Natural killer cell (primary cell): ENCODE results near the gene CABP4. TPM values are rescaled to one million over a fixed set of nuclear protein-coding genes. Genes with fewer than 3 reads are reported as not detected.
A peak's percentile ranks its signal among the peaks of the same experiment; 100 is the strongest.

Experiments used
- ATAC-seq, 3 donors: fragments of 150-1000 bp in 2 of 3; fragments of 200-7000 bp in 1 of 3; cut with Tn5 transposase; 1 replicate in 1 of 3; 2 replicates in 2 of 3; pipeline ENCODE4 v1.10.0; 2021; ENCODE audit warnings: mild to moderate bottlenecking in 2 of 3, moderate library complexity in 2 of 3
- DNase-seq, 2 donors: peaks; one replicate each; pipeline versions ENCODE4 v3.0.0 to v3.0.0-alpha.2; 2013 to 2021; ENCODE audit warnings: mixed read lengths in 1 of 2
- H3K27ac ChIP-seq: one replicate; pipeline ENCODE4 v1.5.1; 2013; ENCODE audit warnings: mild to moderate bottlenecking, low read length
- H3K27me3 ChIP-seq: one replicate; pipeline ENCODE4 v1.6.1; 2013; ENCODE audit warnings: low read length; ENCODE audit not compliant: control insufficient read depth, insufficient read depth
- H3K36me3 ChIP-seq: one replicate; pipeline ENCODE4 v1.6.1; 2013; ENCODE audit warnings: low read length; ENCODE audit not compliant: control insufficient read depth, insufficient read depth
- H3K4me1 ChIP-seq: one replicate; pipeline ENCODE4 v1.6.1; 2013; ENCODE audit warnings: low read length; ENCODE audit not compliant: control insufficient read depth, insufficient read depth
- H3K4me3 ChIP-seq: one replicate; pipeline ENCODE4 v1.5.1; 2013; ENCODE audit warnings: low read length
- H3K9me3 ChIP-seq: one replicate; pipeline ENCODE4 v1.6.1; 2013; ENCODE audit warnings: low read length; ENCODE audit not compliant: control insufficient read depth, insufficient read depth
- H3K27ac Mint-ChIP-seq, 2 donors: one replicate each; pipeline ENCODE4 v1.8.0; 2022; ENCODE audit warnings: mild to moderate bottlenecking in 2 of 2, mixed read lengths in 2 of 2, moderate library complexity in 1 of 2
- H3K27me3 Mint-ChIP-seq, 2 donors: one replicate each; pipeline ENCODE4 v1.8.0; 2022; ENCODE audit warnings: low read depth in 2 of 2, mixed read lengths in 2 of 2
- H3K36me3 Mint-ChIP-seq: one replicate; pipeline ENCODE4 v1.8.0; 2022; ENCODE audit warnings: mixed read lengths
- H3K4me1 Mint-ChIP-seq, 2 donors: one replicate each; pipeline ENCODE4 v1.8.0; 2022; ENCODE audit warnings: mixed read lengths in 2 of 2
- H3K4me3 Mint-ChIP-seq: one replicate; pipeline ENCODE4 v1.8.0; 2022; ENCODE audit warnings: mild to moderate bottlenecking, moderate library complexity, mixed read lengths
- H3K9me3 Mint-ChIP-seq, 2 donors: one replicate each; pipeline ENCODE4 v1.8.0; 2022; ENCODE audit warnings: mixed read lengths in 2 of 2
- CTCF ChIP-seq: fragments of 200-600 bp; IDR thresholded peaks from one replicate; pipeline ENCODE4 v1.8.0; 2022; ENCODE audit warnings: antibody characterized with exemption
- WGBS: methylation state at CpG from one replicate; pipeline ENCODE4 v1.1.7; 2013; ENCODE audit warnings: missing lambda C conversion rate; ENCODE audit not compliant: insufficient coverage; 5-methylcytosine and 5-hydroxymethylcytosine counted together
- intact Hi-C: fragments of 100-400 bp; cut with micrococcal nuclease; formaldehyde crosslinking; loops from one replicate; pipeline ENCODE4 v1.14.2; 2022
- total RNA-seq, 4 donors: library from RNA; stranded (reverse); fragments of 120-200 nt in 1 of 4; gene quantifications; one replicate each; pipeline versions ENCODE4 v1.2.3 to v1.2.4, GENCODE V29; 2013 to 2022

CABP4 gene
- total RNA-seq, 3 donors from 2014 or later (not counting 1 experiment from before 2014, with no cell fraction given): 12.9 to 22.8 (median 21.3) TPM

- Mint-ChIP-seq H3K27ac (peak within 1 kb of the TSS; percentile 78 to 82), H3K9me3 (no peaks in the 10 kb centered on the region), H3K4me3 (peak within 1 kb of the TSS; percentile 85), H3K27me3 (no peaks in the 10 kb centered on the region), H3K36me3 (no peaks in the 10 kb centered on the region), H3K4me1 (peaks cover 12 to 37% of the 10 kb centered on the region in 2 donors)
- H3K4me1 ChIP-seq: peaks cover 38% of the 10 kb centered on the region
- no peaks in the 10 kb centered on the region for H3K27me3 ChIP-seq
- DNase-seq (peak; percentile 88 to 94), ATAC-seq (peak; percentile 84 to 94 (median 84))
- H3K27ac ChIP-seq: peak within 1 kb of the TSS; percentile 89
- H3K9me3 ChIP-seq: no peaks in the 10 kb centered on the region
- H3K36me3 ChIP-seq: peaks cover 6% of the 10 kb centered on the region
- under 1% methylated on average over 76 of the region's 76 CpGs for WGBS
- peak within 1 kb of the TSS; percentile 66 for H3K4me3 ChIP-seq
- no peak for TF ChIP-seq CTCF
- intact Hi-C loops: loop anchor here (1.0 to 5.0 kb wide), 3 partner anchors 13 to 67 kb away; partner anchors contain the start of genes PPP1CA and TBC1D10C
Observed at GRCh38 chr11:67468759-67469507, 13.8 kb downstream of the CABP4 start, which contains the start of gene TMEM134. TSS of gene TMEM134 (minus strand) at chr11:67469251. CDS start at chr11:67469192, 59 bp downstream.

- Histone ChIP-seq H3K27ac (peak overlapping the region; percentile 89), H3K9me3 (no peaks in the 10 kb centered on the region), H3K4me1 (peaks cover 33% of the 10 kb centered on the region), H3K27me3 (no peaks in the 10 kb centered on the region), H3K36me3 (peaks cover 6% of the 10 kb centered on the region), H3K4me3 (peak overlapping the region; percentile 66)
- no peak for ATAC-seq
- Mint-ChIP-seq H3K4me1 (peaks cover 12 to 33% of the 10 kb centered on the region in 2 donors), H3K9me3 (no peaks in the 10 kb centered on the region), H3K36me3 (no peaks in the 10 kb centered on the region), H3K27me3 (no peaks in the 10 kb centered on the region), H3K27ac (peak overlapping the region; percentile 78 to 82), H3K4me3 (peak overlapping the region; percentile 72)
- 22% methylated on average over 9 of the region's 9 CpGs for WGBS
- intact Hi-C loops: loop anchor here (1.0 to 5.0 kb wide), 3 partner anchors 13 to 67 kb away; partner anchors contain the start of genes PPP1CA and TBC1D10C
- TF ChIP-seq CTCF: no peak
- DNase-seq: no peak
Observed at GRCh38 chr11:67469508-67469811, 14.3 kb downstream of the CABP4 start.

- Histone ChIP-seq H3K27me3 (no peaks in the 10 kb centered on the region), H3K4me1 (peaks cover 24% of the 10 kb centered on the region), H3K9me3 (no peaks in the 10 kb centered on the region), H3K27ac (no peak overlapping the region), H3K36me3 (peaks cover 6% of the 10 kb centered on the region), H3K4me3 (no peak overlapping the region)
- Mint-ChIP-seq H3K27me3 (no peaks in the 10 kb centered on the region), H3K9me3 (no peaks in the 10 kb centered on the region), H3K4me1 (peaks cover 7 to 23% of the 10 kb centered on the region in 2 donors), H3K4me3 (no peak overlapping the region), H3K27ac (no peak overlapping the region), H3K36me3 (no peaks in the 10 kb centered on the region)
- DNase-seq (no peak), ATAC-seq (no peak)
- intact Hi-C loops: no loop called here
- no peak for TF ChIP-seq CTCF
- WGBS: 90% methylated on average over 8 of the region's 8 CpGs
Observed at GRCh38 chr11:67470337-67471002, 15.3 kb downstream of the CABP4 start.
